ENCODE results near the gene SQSTM1. TPM values are rescaled to one million over a fixed set of nuclear protein-coding genes. Genes with fewer than 3 reads are reported as not detected.

The SQSTM1 gene
- total and polyA plus RNA-seq, 11 donors, result 177 to 747 (median 396) TPM

DNA sequence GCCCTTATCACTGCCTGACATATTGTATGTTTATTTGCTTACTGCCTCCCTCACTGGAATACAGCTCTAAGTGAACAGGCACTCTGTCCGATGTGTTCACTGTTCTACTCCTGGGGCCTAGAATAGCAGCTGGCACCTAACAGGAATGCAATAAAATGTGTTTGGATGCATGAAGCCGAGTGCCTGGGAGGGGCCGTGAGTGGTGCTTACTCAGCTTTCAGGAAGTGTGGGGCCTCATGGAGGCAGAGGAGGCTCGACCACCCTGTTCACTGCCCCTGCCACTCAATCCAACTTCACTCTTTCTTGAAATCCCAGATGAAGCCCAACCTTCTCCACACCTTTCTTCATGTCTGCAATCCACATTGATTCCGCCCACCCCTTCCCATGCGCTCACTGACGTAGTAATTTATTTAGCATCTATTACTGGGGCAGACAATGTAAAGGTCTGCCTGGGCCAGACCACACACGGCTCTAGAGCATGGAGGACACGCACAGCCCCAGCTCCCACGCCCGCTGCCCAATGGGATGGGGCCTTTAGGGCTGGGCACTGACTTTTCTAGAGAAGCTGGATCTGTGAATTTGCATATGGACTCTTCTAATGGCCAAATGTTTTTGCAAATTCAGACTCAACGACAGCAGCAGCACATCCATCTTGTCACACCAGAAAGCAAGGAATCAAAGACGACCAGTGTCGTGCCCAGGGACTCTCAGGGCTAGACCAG is 65.6 kb downstream of the SQSTM1 start:
- WGBS, 4 donors, result 82 to 92% (median 85%) methylated on average over 14 of the region's 14 CpGs
- Histone ChIP-seq H3K36me3 (peaks cover 3 to 91% (median 69%) of the 10 kb centered on the region in 9 donors), H3K4me1 (peaks cover 0 to 5% (median 0%) of the 10 kb centered on the region in 12 donors), H3K27ac (no peak overlapping the region), H3K9me3 (peaks cover 0 to 23% (median 12%) of the 10 kb centered on the region in 12 donors), H3K4me3 (no peak overlapping the region), H3K27me3 (no peaks in the 10 kb centered on the region)
- DNase-seq, result peak in 3 of 5 donors; percentile 14 to 26 (median 17)
- intact Hi-C loops (cut with DNase I), result no loop called here
- TF ChIP-seq POLR2A (IDR thresholded peaks at IDR 0.05), result no peak
- ATAC-seq, result peak; percentile 14 to 63 (median 42)

DNA sequence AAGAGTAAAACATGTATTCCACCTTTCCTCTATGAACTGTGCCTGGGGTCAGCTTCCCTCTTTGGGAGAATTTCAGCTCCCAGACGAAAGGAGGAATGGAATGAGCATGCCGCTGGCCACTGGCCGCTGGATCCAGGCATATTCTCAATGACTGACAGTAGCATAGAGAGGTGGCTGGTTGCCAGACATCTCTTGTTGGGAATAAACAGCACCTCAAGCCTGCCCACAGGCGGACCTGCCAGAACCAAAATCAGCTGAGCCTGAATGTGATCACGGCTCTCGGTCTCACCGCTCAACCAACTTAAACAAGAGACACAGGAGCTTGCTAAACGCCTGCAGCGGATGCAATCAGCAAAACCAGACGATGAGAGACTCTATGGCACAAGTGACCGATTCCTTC is 66.4 kb downstream of the SQSTM1 start:
- H3K27me3 ChIP-seq, result no peaks in the 10 kb centered on the region
- no peak overlapping the region for H3K4me3 ChIP-seq
- intact Hi-C loops (cut with DNase I), result no loop called here
- DNase-seq (peak in 4 of 5 donors; percentile 42 to 80 (median 56)), ATAC-seq (peak; percentile 49 to 87 (median 64))
- no peak overlapping the region for H3K27ac ChIP-seq
- 69 to 83% (median 73%) methylated on average over 11 of the region's 11 CpGs for WGBS, 4 donors
- peaks cover 0 to 5% (median 0%) of the 10 kb centered on the region in 12 donors for H3K4me1 ChIP-seq
- peaks cover 0 to 23% (median 12%) of the 10 kb centered on the region in 12 donors for H3K9me3 ChIP-seq
- H3K36me3 ChIP-seq, result peaks cover 3 to 96% (median 76%) of the 10 kb centered on the region in 9 donors
- TF ChIP-seq POLR2A (IDR thresholded peaks at IDR 0.05), result no peak
- TF ChIP-seq, protein P1, sequence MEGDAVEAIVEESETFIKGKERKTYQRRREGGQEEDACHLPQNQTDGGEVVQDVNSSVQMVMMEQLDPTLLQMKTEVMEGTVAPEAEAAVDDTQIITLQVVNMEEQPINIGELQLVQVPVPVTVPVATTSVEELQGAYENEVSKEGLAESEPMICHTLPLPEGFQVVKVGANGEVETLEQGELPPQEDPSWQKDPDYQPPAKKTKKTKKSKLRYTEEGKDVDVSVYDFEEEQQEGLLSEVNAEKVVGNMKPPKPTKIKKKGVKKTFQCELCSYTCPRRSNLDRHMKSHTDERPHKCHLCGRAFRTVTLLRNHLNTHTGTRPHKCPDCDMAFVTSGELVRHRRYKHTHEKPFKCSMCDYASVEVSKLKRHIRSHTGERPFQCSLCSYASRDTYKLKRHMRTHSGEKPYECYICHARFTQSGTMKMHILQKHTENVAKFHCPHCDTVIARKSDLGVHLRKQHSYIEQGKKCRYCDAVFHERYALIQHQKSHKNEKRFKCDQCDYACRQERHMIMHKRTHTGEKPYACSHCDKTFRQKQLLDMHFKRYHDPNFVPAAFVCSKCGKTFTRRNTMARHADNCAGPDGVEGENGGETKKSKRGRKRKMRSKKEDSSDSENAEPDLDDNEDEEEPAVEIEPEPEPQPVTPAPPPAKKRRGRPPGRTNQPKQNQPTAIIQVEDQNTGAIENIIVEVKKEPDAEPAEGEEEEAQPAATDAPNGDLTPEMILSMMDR (IDR thresholded peaks at IDR 0.05), result no peak

MicroRNAs within 50 kb of the gene (microRNA counts, 767-probe panel; counts per million panel counts)
- 0 to 71.6 counts per million in 2 donors for microRNA hsa-miR-1229

Small RNAs within 50 kb of the gene (microRNA-seq; reads per million reads assigned to microRNA genes)
- gene MIR1229, result 0 to 4.0 (median 3.5) reads per million in 4 donors

Other genes starting within 250 kb of the SQSTM1 start
- 100 to 1,000 TPM; 106 to 252 (median 178) TPM for gene HNRNPH1, start 197.2 kb upstream of the SQSTM1 start, total RNA-seq
- gene HNRNPH1, start 197.2 kb upstream of the SQSTM1 start, polyA plus RNA-seq, result 100 to 1,000 TPM; 126 to 195 TPM
- not detected for gene CBY3, start 139.9 kb upstream of the SQSTM1 start, total RNA-seq
- gene CBY3, start 139.9 kb upstream of the SQSTM1 start, polyA plus RNA-seq, result not detected
- 100 to 1,000 TPM; 255 to 699 (median 500) TPM for gene CANX, start 121.9 kb upstream of the SQSTM1 start, total RNA-seq
- gene CANX, start 121.9 kb upstream of the SQSTM1 start, polyA plus RNA-seq, result 100 to 1,000 TPM in 1 of 2 donors, 10 to 100 TPM in 1; 81.6 to 350 TPM
- 10 to 100 TPM in 8 of 9 donors, 1 to 10 TPM in 1; 9.5 to 18.0 (median 11.9) TPM for gene MAML1, start 88.1 kb upstream of the SQSTM1 start, total RNA-seq
- 1 to 10 TPM; 6.9 to 9.0 TPM for gene MAML1, start 88.1 kb upstream of the SQSTM1 start, polyA plus RNA-seq
- gene LTC4S, start 26.9 kb upstream of the SQSTM1 start, total RNA-seq, result 10 to 100 TPM in 4 of 9 donors, 1 to 10 TPM in 5; 4.5 to 16.7 (median 9.5) TPM
- gene LTC4S, start 26.9 kb upstream of the SQSTM1 start, polyA plus RNA-seq, result 10 to 100 TPM in 1 of 2 donors, 1 to 10 TPM in 1; 3.3 to 13.8 TPM
- 100 to 1,000 TPM in 6 of 9 donors, 10 to 100 TPM in 3; 84.2 to 209 (median 112) TPM for gene MGAT4B, start 14.0 kb upstream of the SQSTM1 start, total RNA-seq
- gene MGAT4B, start 14.0 kb upstream of the SQSTM1 start, polyA plus RNA-seq, result 10 to 100 TPM; 49.6 to 89.7 TPM
- 10 to 100 TPM in 6 of 9 donors, 1 to 10 TPM in 3; 8.5 to 14.4 (median 12.3) TPM for gene MRNIP, start 37.9 kb downstream of the SQSTM1 start, total RNA-seq
- 10 to 100 TPM; 10.4 to 24.1 TPM for gene MRNIP, start 37.9 kb downstream of the SQSTM1 start, polyA plus RNA-seq
- gene TBC1D9B, start 87.0 kb downstream of the SQSTM1 start, total RNA-seq, result 10 to 100 TPM; 29.3 to 68.9 (median 43.1) TPM
- 10 to 100 TPM; 31.1 to 49.9 TPM for gene TBC1D9B, start 87.0 kb downstream of the SQSTM1 start, polyA plus RNA-seq